HEK293 (cell line): ENCODE results near the gene OR1J4.

Experiments
- CTCF ChIA-PET: fragments of 350-600 bp; formaldehyde crosslinking; extraction: SDS; loops from one replicate; lab custom pipeline; 2021; ENCODE audit warnings: antibody characterized with exemption; lab: Yijun Ruan, JAX
- POLR2A ChIA-PET: fragments of 300-600 bp; formaldehyde crosslinking; extraction: SDS; loops from one replicate; lab custom pipeline; 2020; ENCODE audit warnings: antibody characterized with exemption, inconsistent platforms; lab: Yijun Ruan, JAX
- H3K27ac ChIP-seq: fragments of 200-500 bp; sonication (Bioruptor generic); 2 replicates; pipeline ENCODE4 v1.5.1; 2014; ENCODE audit warnings: low read depth, low read length, control low read depth, inconsistent platforms; ENCODE audit errors: extremely low read depth
- H3K36me3 ChIP-seq, 2 experiments: fragments of 200-500 bp in 1 of 2; sonication (Bioruptor generic) in 1 of 2; 1 replicate in 1 of 2; 2 replicates in 1 of 2; pipeline ENCODE4 v1.5.1; 2014 to 2017; ENCODE audit warnings: inconsistent platforms in 2 of 2, low read length in 2 of 2; ENCODE audit not compliant: control insufficient read depth in 2 of 2, insufficient read depth in 1 of 2
- H3K4me1 ChIP-seq: fragments of 200-500 bp; sonication (Bioruptor generic); 2 replicates; pipeline ENCODE4 v1.5.1; 2014; ENCODE audit warnings: mild to moderate bottlenecking, low read length, inconsistent platforms; ENCODE audit not compliant: control insufficient read depth, insufficient read depth
- H3K4me3 ChIP-seq: 2 replicates; pipeline ENCODE4 v1.5.1; 2011; ENCODE audit warnings: low read depth, mild to moderate bottlenecking, control low read depth, low read length, moderate library complexity
- H3K9me3 ChIP-seq: fragments of 200-500 bp; sonication (Bioruptor generic); 2 replicates; pipeline ENCODE4 v1.5.1; 2014; ENCODE audit warnings: low read depth, low read length, inconsistent platforms; ENCODE audit not compliant: control insufficient read depth, insufficient read depth
- HOXC10 ChIP-seq: sonication (generic); formaldehyde crosslinking; IDR thresholded peaks from 2 replicates; pipeline ENCODE4 v1.8.1; 2023; ENCODE audit warnings: mild to moderate bottlenecking, missing genetic modification reagents
- HOXD13 ChIP-seq: sonication (generic); formaldehyde crosslinking; IDR thresholded peaks from 2 replicates; pipeline ENCODE4 v1.8.0; 2022; ENCODE audit warnings: missing genetic modification reagents, borderline replicate concordance
- ZNF112 ChIP-seq: fragments of 450-650 bp; formaldehyde crosslinking; IDR thresholded peaks from 2 replicates; pipeline ENCODE4 v1.5.0; 2017; ENCODE audit warnings: missing biosample characterization, missing genetic modification characterization
- ZNF214 ChIP-seq: fragments of 450-650 bp; formaldehyde crosslinking; IDR thresholded peaks from 2 replicates; pipeline ENCODE4 v1.5.1; 2017; ENCODE audit warnings: missing biosample characterization, mild to moderate bottlenecking, missing genetic modification characterization, borderline replicate concordance
- ZNF423 ChIP-seq: fragments of 450-650 bp; formaldehyde crosslinking; IDR thresholded peaks from 2 replicates; pipeline ENCODE4 v1.5.1; 2016; ENCODE audit warnings: missing biosample characterization, missing genetic modification characterization
- ZNF426 ChIP-seq: fragments of 450-650 bp; formaldehyde crosslinking; IDR thresholded peaks from 2 replicates; pipeline ENCODE4 v1.5.1; 2017; ENCODE audit warnings: missing biosample characterization, missing genetic modification characterization, mild to moderate bottlenecking, inconsistent platforms, moderate library complexity
- ZNF433 ChIP-seq: fragments of 450-650 bp; formaldehyde crosslinking; IDR thresholded peaks from 2 replicates; pipeline ENCODE4 v1.5.1; 2016; ENCODE audit warnings: missing biosample characterization, missing genetic modification characterization, low read depth
- ZNF48 ChIP-seq: fragments of 450-650 bp; formaldehyde crosslinking; IDR thresholded peaks from 2 replicates; pipeline ENCODE4 v1.5.1; 2016; ENCODE audit warnings: missing biosample characterization, missing genetic modification characterization
- ZNF549 ChIP-seq: fragments of 450-650 bp; IDR thresholded peaks from 2 replicates; pipeline ENCODE4 v1.5.1; 2018; ENCODE audit warnings: missing biosample characterization, missing genetic modification characterization, mild to moderate bottlenecking, inconsistent platforms, moderate library complexity
- ZNF664 ChIP-seq: fragments of 450-650 bp; formaldehyde crosslinking; IDR thresholded peaks from 2 replicates; pipeline ENCODE4 v1.5.1; 2016; ENCODE audit warnings: missing biosample characterization, missing genetic modification characterization
- ZNF76 ChIP-seq: fragments of 450-650 bp; formaldehyde crosslinking; IDR thresholded peaks from 2 replicates; pipeline ENCODE4; 2016; ENCODE audit warnings: low read depth, missing biosample characterization, missing genetic modification characterization, borderline replicate concordance
- ZSCAN30 ChIP-seq: fragments of 450-650 bp; IDR thresholded peaks from 2 replicates; pipeline ENCODE4 v1.5.1; 2018; ENCODE audit warnings: missing biosample characterization, mild to moderate bottlenecking, missing genetic modification characterization, moderate library complexity
- TF ChIP-seq, protein P1 (sequence below): fragments of 450-650 bp; formaldehyde crosslinking; IDR thresholded peaks from 2 replicates; pipeline ENCODE4 v1.5.1; 2016; ENCODE audit warnings: missing biosample characterization, missing genetic modification characterization
- TF ChIP-seq, protein P2 (sequence below): fragments of 450-650 bp; formaldehyde crosslinking; IDR thresholded peaks from 2 replicates; pipeline ENCODE4 v1.5.1; 2017; ENCODE audit warnings: missing biosample characterization, missing genetic modification characterization
- TF ChIP-seq, protein P3 (sequence below): fragments of 450-650 bp; formaldehyde crosslinking; IDR thresholded peaks from 2 replicates; pipeline ENCODE4 v1.5.1; 2016; ENCODE audit warnings: missing biosample characterization, missing genetic modification characterization
- TF ChIP-seq, protein P4 (sequence below): fragments of 450-650 bp; formaldehyde crosslinking; IDR thresholded peaks from 2 replicates; pipeline ENCODE4 v1.5.1; 2016; ENCODE audit warnings: missing biosample characterization, missing genetic modification characterization
- TF ChIP-seq, protein P5 (sequence below): fragments of 450-650 bp; formaldehyde crosslinking; IDR thresholded peaks from 2 replicates; pipeline ENCODE4 v1.5.1; 2017; ENCODE audit warnings: missing biosample characterization, missing genetic modification characterization
- TF ChIP-seq, protein P6 (sequence below): fragments of 450-650 bp; formaldehyde crosslinking; IDR thresholded peaks from 2 replicates; pipeline ENCODE4 v1.5.1; 2016; ENCODE audit warnings: missing biosample characterization, missing genetic modification characterization

The OR1J4 gene

DNA sequence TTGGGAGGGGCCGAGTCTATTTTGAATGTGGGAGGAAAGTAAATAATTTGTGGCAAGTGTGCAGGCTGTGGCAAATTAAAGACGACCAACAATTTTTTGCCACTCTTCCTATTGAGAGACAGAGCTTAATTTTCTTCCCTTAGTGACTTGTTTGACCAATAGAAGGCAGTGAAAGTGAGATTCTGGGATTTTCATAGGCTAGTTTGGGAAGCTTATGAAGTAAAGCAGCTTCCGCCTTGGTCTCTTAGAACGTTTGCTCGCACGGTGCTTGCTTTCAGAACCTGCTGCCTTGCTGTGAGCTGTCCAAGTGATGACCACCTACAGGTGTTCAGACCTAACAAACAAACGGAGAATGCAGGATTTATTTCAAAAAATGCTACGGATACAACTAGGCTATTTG is 27.3 kb downstream of the OR1J4 start (continued):
- TF ChIP-seq, protein P1, sequence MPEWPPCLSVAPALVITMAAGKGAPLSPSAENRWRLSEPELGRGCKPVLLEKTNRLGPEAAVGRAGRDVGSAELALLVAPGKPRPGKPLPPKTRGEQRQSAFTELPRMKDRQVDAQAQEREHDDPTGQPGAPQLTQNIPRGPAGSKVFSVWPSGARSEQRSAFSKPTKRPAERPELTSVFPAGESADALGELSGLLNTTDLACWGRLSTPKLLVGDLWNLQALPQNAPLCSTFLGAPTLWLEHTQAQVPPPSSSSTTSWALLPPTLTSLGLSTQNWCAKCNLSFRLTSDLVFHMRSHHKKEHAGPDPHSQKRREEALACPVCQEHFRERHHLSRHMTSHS (tag by site-specific recombination): no peak
- TF ChIP-seq, protein P2, sequence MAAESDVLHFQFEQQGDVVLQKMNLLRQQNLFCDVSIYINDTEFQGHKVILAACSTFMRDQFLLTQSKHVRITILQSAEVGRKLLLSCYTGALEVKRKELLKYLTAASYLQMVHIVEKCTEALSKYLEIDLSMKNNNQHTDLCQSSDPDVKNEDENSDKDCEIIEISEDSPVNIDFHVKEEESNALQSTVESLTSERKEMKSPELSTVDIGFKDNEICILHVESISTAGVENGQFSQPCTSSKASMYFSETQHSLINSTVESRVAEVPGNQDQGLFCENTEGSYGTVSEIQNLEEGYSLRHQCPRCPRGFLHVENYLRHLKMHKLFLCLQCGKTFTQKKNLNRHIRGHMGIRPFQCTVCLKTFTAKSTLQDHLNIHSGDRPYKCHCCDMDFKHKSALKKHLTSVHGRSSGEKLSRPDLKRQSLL (tag by site-specific recombination): no peak
- TF ChIP-seq, protein P3, sequence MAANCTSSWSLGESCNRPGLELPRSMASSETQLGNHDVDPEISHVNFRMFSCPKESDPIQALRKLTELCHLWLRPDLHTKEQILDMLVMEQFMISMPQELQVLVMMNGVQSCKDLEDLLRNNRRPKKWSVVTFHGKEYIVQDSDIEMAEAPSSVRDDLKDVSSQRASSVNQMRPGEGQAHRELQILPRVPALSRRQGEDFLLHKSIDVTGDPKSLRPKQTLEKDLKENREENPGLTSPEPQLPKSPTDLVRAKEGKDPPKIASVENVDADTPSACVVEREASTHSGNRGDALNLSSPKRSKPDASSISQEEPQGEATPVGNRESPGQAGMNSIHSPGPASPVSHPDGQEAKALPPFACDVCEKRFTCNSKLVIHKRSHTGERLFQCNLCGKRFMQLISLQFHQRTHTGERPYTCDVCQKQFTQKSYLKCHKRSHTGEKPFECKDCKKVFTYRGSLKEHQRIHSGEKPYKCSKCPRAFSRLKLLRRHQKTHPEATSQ: no peak
- TF ChIP-seq ZNF549 (tag by site-specific recombination) (no peak), HOXD13 (no peak)

DNA sequence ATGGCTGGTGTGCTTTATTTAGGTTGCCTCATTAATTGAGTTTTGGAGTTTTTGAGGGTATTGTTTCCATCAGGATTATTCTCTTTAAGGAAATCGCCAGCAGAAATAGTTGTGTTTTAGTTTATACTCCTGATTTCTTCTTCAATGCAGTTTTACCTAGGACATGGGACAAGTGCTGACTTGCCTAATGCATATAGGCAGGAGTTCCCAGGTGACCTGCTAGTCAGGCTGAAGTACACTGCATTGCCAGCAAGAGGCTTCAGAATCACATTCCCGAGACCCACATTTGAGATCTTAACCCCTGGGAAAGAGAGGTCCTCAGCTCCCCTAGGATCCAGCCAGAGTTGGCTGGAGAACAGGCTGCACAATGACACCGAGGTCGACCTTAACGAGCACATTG is 32.4 kb downstream of the OR1J4 start:
- Histone ChIP-seq H3K36me3 (no peaks in the 10 kb centered on the region), H3K4me3 (no peak overlapping the region), H3K4me1 (no peaks in the 10 kb centered on the region), H3K27ac (no peak overlapping the region), H3K9me3 (no peaks in the 10 kb centered on the region)
- POLR2A ChIA-PET: no interaction called here
- TF ChIP-seq, protein P4, sequence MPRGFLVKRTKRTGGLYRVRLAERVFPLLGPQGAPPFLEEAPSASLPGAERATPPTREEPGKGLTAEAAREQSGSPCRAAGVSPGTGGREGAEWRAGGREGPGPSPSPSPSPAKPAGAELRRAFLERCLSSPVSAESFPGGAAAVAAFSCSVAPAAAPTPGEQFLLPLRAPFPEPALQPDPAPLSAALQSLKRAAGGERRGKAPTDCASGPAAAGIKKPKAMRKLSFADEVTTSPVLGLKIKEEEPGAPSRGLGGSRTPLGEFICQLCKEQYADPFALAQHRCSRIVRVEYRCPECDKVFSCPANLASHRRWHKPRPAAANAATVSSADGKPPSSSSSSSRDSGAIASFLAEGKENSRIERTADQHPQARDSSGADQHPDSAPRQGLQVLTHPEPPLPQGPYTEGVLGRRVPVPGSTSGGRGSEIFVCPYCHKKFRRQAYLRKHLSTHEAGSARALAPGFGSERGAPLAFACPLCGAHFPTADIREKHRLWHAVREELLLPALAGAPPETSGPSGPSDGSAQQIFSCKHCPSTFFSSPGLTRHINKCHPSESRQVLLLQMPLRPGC: no peak
- TF ChIP-seq HOXC10 (CRISPR knock-in tag) (no peak), ZNF423 (tag by site-specific recombination) (no peak), ZNF48 (no peak), ZNF76 (no peak), ZNF112 (tag by site-specific recombination) (no peak), ZNF426 (tag by site-specific recombination) (no peak), ZSCAN30 (tag by site-specific recombination) (no peak), ZNF433 (tag by site-specific recombination) (no peak), ZNF214 (no peak), ZNF664 (tag by site-specific recombination) (no peak)
- TF ChIP-seq, protein P5, sequence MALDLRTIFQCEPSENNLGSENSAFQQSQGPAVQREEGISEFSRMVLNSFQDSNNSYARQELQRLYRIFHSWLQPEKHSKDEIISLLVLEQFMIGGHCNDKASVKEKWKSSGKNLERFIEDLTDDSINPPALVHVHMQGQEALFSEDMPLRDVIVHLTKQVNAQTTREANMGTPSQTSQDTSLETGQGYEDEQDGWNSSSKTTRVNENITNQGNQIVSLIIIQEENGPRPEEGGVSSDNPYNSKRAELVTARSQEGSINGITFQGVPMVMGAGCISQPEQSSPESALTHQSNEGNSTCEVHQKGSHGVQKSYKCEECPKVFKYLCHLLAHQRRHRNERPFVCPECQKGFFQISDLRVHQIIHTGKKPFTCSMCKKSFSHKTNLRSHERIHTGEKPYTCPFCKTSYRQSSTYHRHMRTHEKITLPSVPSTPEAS: no peak
- TF ChIP-seq, protein P6, sequence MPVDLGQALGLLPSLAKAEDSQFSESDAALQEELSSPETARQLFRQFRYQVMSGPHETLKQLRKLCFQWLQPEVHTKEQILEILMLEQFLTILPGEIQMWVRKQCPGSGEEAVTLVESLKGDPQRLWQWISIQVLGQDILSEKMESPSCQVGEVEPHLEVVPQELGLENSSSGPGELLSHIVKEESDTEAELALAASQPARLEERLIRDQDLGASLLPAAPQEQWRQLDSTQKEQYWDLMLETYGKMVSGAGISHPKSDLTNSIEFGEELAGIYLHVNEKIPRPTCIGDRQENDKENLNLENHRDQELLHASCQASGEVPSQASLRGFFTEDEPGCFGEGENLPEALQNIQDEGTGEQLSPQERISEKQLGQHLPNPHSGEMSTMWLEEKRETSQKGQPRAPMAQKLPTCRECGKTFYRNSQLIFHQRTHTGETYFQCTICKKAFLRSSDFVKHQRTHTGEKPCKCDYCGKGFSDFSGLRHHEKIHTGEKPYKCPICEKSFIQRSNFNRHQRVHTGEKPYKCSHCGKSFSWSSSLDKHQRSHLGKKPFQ (tag by site-specific recombination): no peak
- CTCF ChIA-PET: interaction anchor here (0.7 to 1.2 kb wide), 2 partner anchors 51 to 371 kb away, joined by 3 read pairs; no protein-coding TSS in a partner anchor
